IMR-90 (cell line): ENCODE results near the gene MKNK2. TPM values are rescaled to one million over a fixed set of nuclear protein-coding genes. Genes with fewer than 3 reads are reported as not detected.

Source experiments
- ATAC-seq: fragments of 200-7000 bp; cut with Tn5 transposase; 2 replicates; pipeline ENCODE4 v1.9.1; 2020; ENCODE audit warnings: low read depth, mild to moderate bottlenecking, moderate library complexity
- BruUV-seq: library from RNA; stranded (reverse); fragments of 400-500 nt; replicated peaks from 2 replicates; lab custom pipeline; 2021; lab: Mats Ljungman, UMichigan
- CTCF ChIA-PET: fragments of 300-600 bp; formaldehyde crosslinking; extraction: SDS; loops from one replicate; lab custom pipeline; 2021; ENCODE audit warnings: antibody characterized with exemption; lab: Yijun Ruan, JAX
- POLR2A ChIA-PET: fragments of 300-600 bp; sonication (Branson Sonifier 250); formaldehyde crosslinking; loops from one replicate; lab custom pipeline; 2022; ENCODE audit warnings: antibody characterized with exemption; ENCODE audit not compliant: unreplicated experiment; lab: Charles Lee
- DNase-seq: peaks from one replicate; pipeline ENCODE4 v3.0.0; 2013
- H2AFZ ChIP-seq: replicated peaks from 2 replicates; pipeline ENCODE3; 2013; ENCODE audit warnings: low read length, mild to moderate bottlenecking; ENCODE audit not compliant: poor library complexity
- H2AK5ac ChIP-seq: 2 replicates; pipeline ENCODE4 v1.6.1; 2013; ENCODE audit warnings: low read depth, low read length, inconsistent platforms
- H2AK9ac ChIP-seq: replicated peaks from 2 replicates; pipeline ENCODE3; 2013; ENCODE audit warnings: mild to moderate bottlenecking, low read depth, low read length, moderate library complexity; ENCODE audit not compliant: poor library complexity
- H2BK120ac ChIP-seq: 2 replicates; pipeline ENCODE4 v1.6.1; 2013; ENCODE audit warnings: low read depth, low read length, inconsistent platforms
- H2BK15ac ChIP-seq: 3 replicates; pipeline ENCODE4 v1.6.1; 2013; ENCODE audit warnings: low read depth, low read length, inconsistent platforms
- H2BK20ac ChIP-seq: 2 replicates; pipeline ENCODE4 v1.6.1; 2013; ENCODE audit warnings: low read depth, mild to moderate bottlenecking, inconsistent platforms, low read length, moderate library complexity
- H2BK5ac ChIP-seq: 2 replicates; pipeline ENCODE4 v1.6.1; 2013; ENCODE audit warnings: mild to moderate bottlenecking, low read depth, low read length, inconsistent platforms; ENCODE audit not compliant: poor library complexity, severe bottlenecking
- H3K14ac ChIP-seq: replicated peaks from 2 replicates; pipeline ENCODE4 v1.6.1; 2013; ENCODE audit warnings: low read depth, low read length, inconsistent platforms
- H3K18ac ChIP-seq: 2 replicates; pipeline ENCODE4 v1.6.1; 2013; ENCODE audit warnings: low read depth, low read length, control low read depth
- H3K23ac ChIP-seq: 2 replicates; pipeline ENCODE4 v1.6.1; 2013; ENCODE audit warnings: low read depth, low read length, inconsistent platforms
- H3K27ac ChIP-seq: 2 replicates; pipeline ENCODE4 v1.5.1; 2013; ENCODE audit warnings: mild to moderate bottlenecking, control low read depth, low read length; ENCODE audit not compliant: insufficient read depth
- H3K27me3 ChIP-seq: 2 replicates; pipeline ENCODE4 v1.6.1; 2013; ENCODE audit warnings: low read length; ENCODE audit not compliant: control insufficient read depth, insufficient read depth
- H3K36me3 ChIP-seq: 2 replicates; pipeline ENCODE4 v1.6.1; 2013; ENCODE audit warnings: low read length, mixed read lengths; ENCODE audit not compliant: control insufficient read depth, insufficient read depth
- H3K4ac ChIP-seq: 2 replicates; pipeline ENCODE4 v1.6.1; 2013; ENCODE audit warnings: low read depth, low read length, inconsistent platforms
- H3K4me1 ChIP-seq: 2 replicates; pipeline ENCODE4 v1.6.1; 2013; ENCODE audit warnings: low read length, mixed read lengths; ENCODE audit not compliant: control insufficient read depth, insufficient read depth
- H3K4me2 ChIP-seq: 2 replicates; pipeline ENCODE4 v1.6.1; 2013; ENCODE audit warnings: low read depth, mild to moderate bottlenecking, control low read depth, low read length, moderate library complexity
- H3K4me3 ChIP-seq: 2 replicates; pipeline ENCODE4 v1.5.1; 2013; ENCODE audit warnings: low read depth, mild to moderate bottlenecking, control low read depth, low read length, moderate library complexity; ENCODE audit not compliant: insufficient read depth
- H3K56ac ChIP-seq: 2 replicates; pipeline ENCODE4 v1.6.1; 2013; ENCODE audit warnings: low read length, inconsistent platforms; ENCODE audit not compliant: insufficient read depth; ENCODE audit errors: extremely low read depth
- H3K79me1 ChIP-seq, 2 experiments: 2 replicates each; pipeline ENCODE4 v1.6.1; 2013; ENCODE audit warnings: low read length in 2 of 2, inconsistent platforms in 1 of 2, low read depth in 1 of 2
- H3K9ac ChIP-seq: 2 replicates; pipeline ENCODE4 v1.6.1; 2013; ENCODE audit warnings: low read depth, low read length, control low read depth
- H3K9me1 ChIP-seq: 2 replicates; pipeline ENCODE4 v1.6.1; 2013; ENCODE audit warnings: low read length, inconsistent platforms; ENCODE audit not compliant: insufficient read depth
- H3K9me3 ChIP-seq: 2 replicates; pipeline ENCODE4 v1.6.1; 2013; ENCODE audit warnings: low read length; ENCODE audit not compliant: control insufficient read depth, insufficient read depth
- H4K20me1 ChIP-seq: 2 replicates; pipeline ENCODE4 v1.6.1; 2013; ENCODE audit warnings: low read length, inconsistent platforms; ENCODE audit not compliant: insufficient read depth
- H4K5ac ChIP-seq: 2 replicates; pipeline ENCODE4 v1.6.1; 2013; ENCODE audit warnings: mild to moderate bottlenecking, low read depth, low read length, control low read depth
- H4K8ac ChIP-seq, 2 experiments: 2 replicates each; pipeline ENCODE4 v1.6.1; 2013; ENCODE audit warnings: low read depth in 2 of 2, low read length in 2 of 2, control low read depth in 1 of 2, inconsistent platforms in 1 of 2
- H4K91ac ChIP-seq: 2 replicates; pipeline ENCODE4 v1.6.1; 2013; ENCODE audit warnings: low read depth, low read length, inconsistent platforms; ENCODE audit not compliant: insufficient read depth
- BHLHE40 ChIP-seq: fragments of 150-350 bp; IDR thresholded peaks from 2 replicates; pipeline ENCODE4 v1.6.1; 2016; ENCODE audit warnings: mild to moderate bottlenecking, low read depth, low read length
- POLR2A ChIP-seq: IDR thresholded peaks from 2 replicates; pipeline ENCODE4 v1.6.1; 2012; ENCODE audit warnings: mild to moderate bottlenecking, low read depth, low read length
- RCOR1 ChIP-seq: IDR thresholded peaks from 2 replicates; pipeline ENCODE4 v1.6.1; 2012; ENCODE audit warnings: mild to moderate bottlenecking, low read length, improper control_type of control experiment; ENCODE audit not compliant: insufficient replicate concordance
- WGBS, 2 experiments: methylation state at CpG; one replicate each; pipeline versions ENCODE4 v1.1.5 to v1.1.7; 2013; ENCODE audit warnings: missing lambda C conversion rate in 2 of 2; ENCODE audit not compliant: insufficient read length in 1 of 2; ENCODE audit errors: extremely low coverage in 2 of 2; 5-methylcytosine and 5-hydroxymethylcytosine counted together
- dilution Hi-C: fragments of 300-500 bp; cut with HindIII; formaldehyde crosslinking; loops from one replicate; pipeline ENCODE4 v1.14.3; 2018; ENCODE audit warnings: low sequenced_read_pairs; ENCODE audit not compliant: unreplicated experiment
- in situ Hi-C: fragments of 300-500 bp; cut with MboI; formaldehyde crosslinking; loops from 3 replicates; pipeline ENCODE4 v1.14.3; 2019; ENCODE audit warnings: low sequenced_read_pairs, inconsistent platforms, mixed read lengths
- intact Hi-C: fragments of 100-400 bp; cut with micrococcal nuclease; formaldehyde crosslinking; loops from 2 replicates; pipeline ENCODE4 v1.10.0; 2022
- polyA plus RNA-seq, 3 experiments: library from polyadenylated mRNA; depleted of rRNA; stranded (reverse); fragments of >200 nt; gene quantifications; 2 replicates each; pipeline ENCODE4 v1.2.3, GENCODE V29; 2012; ENCODE audit warnings: low replicate concordance in 1 of 3
- total RNA-seq: library from RNA; depleted of rRNA; stranded (reverse); fragments of >200 nt; gene quantifications from 2 replicates; pipeline ENCODE4 v1.2.3, GENCODE V29; 2012
- TF ChIP-seq, protein P1 (sequence below): fragments of 150-350 bp; IDR thresholded peaks from 2 replicates; pipeline ENCODE4 v1.6.1; 2017; ENCODE audit warnings: mild to moderate bottlenecking, antibody characterized with exemption, low read length, low read depth

Gene MKNK2
- total and polyA plus RNA-seq, 2 of the 4 experiments (the other 2 are of a cell fraction), result 21.9 to 31.8 TPM

- H3K27me3 ChIP-seq, result no peaks in the 10 kb centered on the region
- no TSS peak for BruUV-seq
Measured at GRCh38 chr19:2050349-2050990, 574 bp downstream of the MKNK2 start.

More at GRCh38 chr19:2050349-2050990, 574 bp downstream of the MKNK2 start:
- no peak for DNase-seq
- dilution Hi-C loops (no loop called here), in situ Hi-C loops (no loop called here), intact Hi-C loops (no loop called here)
- Histone ChIP-seq H3K27ac (peak overlapping the region; percentile 36), H3K4me2 (peak overlapping the region; percentile 67), H4K20me1 (peaks cover 49% of the 10 kb centered on the region), H3K14ac (peak overlapping the region; percentile 51), H3K23ac (peak overlapping the region; percentile 61; the same call in 1 of the 2 replicates), H3K18ac (no peak overlapping the region), H2AK9ac (peak overlapping the region; percentile 97), H3K36me3 (peaks cover 11% of the 10 kb centered on the region; the same call in 1 of the 2 replicates), H3K9ac (peak overlapping the region; percentile 80), H3K9me1 (peaks cover 6% of the 10 kb centered on the region), H3K4ac (peak overlapping the region; percentile 30; the same call in 1 of the 2 replicates), H2BK15ac (no peak overlapping the region), H3K4me3 (peak overlapping the region; percentile 75), H3K79me1 (peaks cover 5 to 56% of the 10 kb centered on the region in 2 experiments; a peak in 3 of 4 replicates), H2BK120ac (no peak overlapping the region), H2AFZ (peak overlapping the region; percentile 90), H3K4me1 (peaks cover 23% of the 10 kb centered on the region), H2BK5ac (peak overlapping the region; percentile 37), H4K5ac (no peak overlapping the region), H4K91ac (no peak overlapping the region), H3K9me3 (no peaks in the 10 kb centered on the region), H2BK20ac (no peak overlapping the region), H2AK5ac (0 out of 2 replicates have a peak overlapping the region, but pooled peaks have one; percentile 13), H4K8ac (no peak overlapping the region), H3K56ac (peak overlapping the region; percentile 32; the same call in 1 of the 2 replicates)
- TF ChIP-seq BHLHE40 (no peak), POLR2A (no peak), RCOR1 (no peak)
- TF ChIP-seq, protein P1, sequence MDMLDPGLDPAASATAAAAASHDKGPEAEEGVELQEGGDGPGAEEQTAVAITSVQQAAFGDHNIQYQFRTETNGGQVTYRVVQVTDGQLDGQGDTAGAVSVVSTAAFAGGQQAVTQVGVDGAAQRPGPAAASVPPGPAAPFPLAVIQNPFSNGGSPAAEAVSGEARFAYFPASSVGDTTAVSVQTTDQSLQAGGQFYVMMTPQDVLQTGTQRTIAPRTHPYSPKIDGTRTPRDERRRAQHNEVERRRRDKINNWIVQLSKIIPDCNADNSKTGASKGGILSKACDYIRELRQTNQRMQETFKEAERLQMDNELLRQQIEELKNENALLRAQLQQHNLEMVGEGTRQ, result no peak
- CTCF ChIA-PET, result no interaction called here
- POLR2A ChIA-PET, result no interaction called here
- WGBS, 2 experiments, result 1% methylated on average over 17 of the region's 49 CpGs; no CpG with 5 or more reads in 1 of the 2 experiments
- peak; percentile 2 for ATAC-seq
